ELR (cell line): ENCODE data around the gene RINT1.
A peak's percentile ranks its signal among the peaks of the same experiment; 100 is the strongest.
"Not testable (repeated sequence)": the region's sequence is repeated elsewhere in the genome, so short reads cannot be mapped to it uniquely, and the experiment has no call there.

Source experiments
- DNase-seq: peaks from one replicate; pipeline ENCODE4 v3.0.0-alpha.2; 2015; ENCODE audit warnings: low read depth

The RINT1 gene

GRCh38 chr7:105532709-105533460 lies 884 bp downstream of the RINT1 start:
- no peak for DNase-seq

GRCh38 chr7:105538339-105538738 lies 6.3 kb downstream of the RINT1 start:
- DNase-seq: no peak

GRCh38 chr7:105559926-105560325 lies 27.9 kb downstream of the RINT1 start:
- DNase-seq: no peak

GRCh38 chr7:105565190-105565589 lies 33.2 kb downstream of the RINT1 start:
- no peak for DNase-seq

- no peak for DNase-seq
Measured at GRCh38 chr7:105567024-105567423, 35.0 kb downstream of the RINT1 start.

GRCh38 chr7:105567821-105568220 lies 35.8 kb downstream of the RINT1 start:
- no peak for DNase-seq

GRCh38 chr7:105571891-105572290 lies 39.9 kb downstream of the RINT1 start:
- no peak for DNase-seq

- no peak for DNase-seq
Measured at GRCh38 chr7:105577251-105577650, 45.2 kb downstream of the RINT1 start.

GRCh38 chr7:105578496-105578895 lies 46.5 kb downstream of the RINT1 start:
- DNase-seq: no peak

GRCh38 chr7:105580022-105580740 lies 48.2 kb downstream of the RINT1 start:
- peak; percentile 52 for DNase-seq

GRCh38 chr7:105581066-105581811 lies 49.2 kb downstream of the RINT1 start, which contains the start of gene EFCAB10:
EFCAB10 (minus strand) TSS chr7:105581493; CDS start chr7:105581463, 30 bp downstream.
- peak; percentile 61 for DNase-seq

GRCh38 chr7:105583061-105583460 lies 51.1 kb downstream of the RINT1 start:
- no peak for DNase-seq

GRCh38 chr7:105584165-105584564 lies 52.2 kb downstream of the RINT1 start:
- DNase-seq: no peak

- no peak for DNase-seq
Measured at GRCh38 chr7:105585850-105586500, 54.0 kb downstream of the RINT1 start.

GRCh38 chr7:105587909-105588635 lies 56.1 kb downstream of the RINT1 start:
- peak; percentile 27 for DNase-seq

- peak; percentile 81 for DNase-seq
Measured at GRCh38 chr7:105589356-105590077, 57.5 kb downstream of the RINT1 start.

- DNase-seq: no peak
Measured at GRCh38 chr7:105590793-105591192, 58.8 kb downstream of the RINT1 start.

- no peak for DNase-seq
Measured at GRCh38 chr7:105591522-105591921, 59.5 kb downstream of the RINT1 start.

GRCh38 chr7:105594034-105594433 lies 62.0 kb downstream of the RINT1 start:
- DNase-seq: no peak

GRCh38 chr7:105596866-105597265 lies 64.9 kb downstream of the RINT1 start:
- no peak for DNase-seq

GRCh38 chr7:105599080-105599479 lies 67.1 kb downstream of the RINT1 start:
- not testable (repeated sequence) for DNase-seq
